Right lobe of liver (tissue), 6 donors: Measurements from ENCODE around the gene TMEM201. TPM values are rescaled to one million over a fixed set of nuclear protein-coding genes. Genes with fewer than 3 reads are reported as not detected.
A peak's percentile ranks its signal among the peaks of the same experiment; 100 is the strongest.

ENCODE experiments used
- ATAC-seq, 4 donors: fragments of 200-7000 bp; cut with Tn5 transposase; one replicate each; pipeline ENCODE4 v1.9.1; 2020; ENCODE audit warnings: mild to moderate bottlenecking in 4 of 4, moderate library complexity in 4 of 4
- DNase-seq, 3 donors: peaks; one replicate each; pipeline ENCODE4 v3.0.0-alpha.2; 2020
- H3K27ac ChIP-seq, 3 donors: fragments of 200-600 bp; one replicate each; pipeline ENCODE4 v1.8.0; 2022
- H3K27me3 ChIP-seq, 2 donors: fragments of 200-600 bp; one replicate each; pipeline ENCODE4 v1.8.0; 2022
- H3K36me3 ChIP-seq, 4 donors: fragments of 200-600 bp; sonication (generic) in 1 of 4; one replicate each; pipeline versions ENCODE4 v1.5.1 to v1.8.0; 2017 to 2022; ENCODE audit warnings: control low read depth in 1 of 4
- H3K4me1 ChIP-seq, 4 donors: fragments of 200-600 bp; sonication (generic) in 1 of 4; one replicate each; pipeline versions ENCODE4 v1.5.1 to v1.8.0; 2017 to 2022; ENCODE audit warnings: control low read depth in 1 of 4
- H3K4me3 ChIP-seq, 3 donors: fragments of 200-600 bp; one replicate each; pipeline ENCODE4 v1.8.0; 2022
- H3K9me3 ChIP-seq, 4 donors: fragments of 200-600 bp; sonication (generic) in 1 of 4; one replicate each; pipeline versions ENCODE4 v1.5.1 to v1.8.0; 2017 to 2022; ENCODE audit warnings: control low read depth in 1 of 4
- POLR2A ChIP-seq: fragments of 450-650 bp; IDR thresholded peaks from one replicate; pipeline ENCODE4 v1.6.1; 2017; ENCODE audit warnings: antibody characterized with exemption, mild to moderate bottlenecking
- WGBS: methylation state at CpG from one replicate; pipeline ENCODE4 v1.1.6; 2018; ENCODE audit warnings: low coverage, low lambda C conversion rate; ENCODE audit not compliant: insufficient coverage; ENCODE audit errors: missing lambda C conversion rate; 5-methylcytosine and 5-hydroxymethylcytosine counted together
- intact Hi-C, 2 donors: fragments of 100-400 bp; cut with DNase I; formaldehyde crosslinking; loops; one replicate each; pipeline versions ENCODE4 v1.11.2 to v1.14.1; 2022
- total RNA-seq, 6 experiments: library from RNA; depleted of rRNA in 2 of 6; stranded (reverse); fragments of >200 nt in 2 of 6; fragmentation: NEBNext Ultra II Directional in 3 of 6; extraction: Animal tissue kit (Norgen Biotek cat#: 25700) in 3 of 6; gene quantifications; one replicate each; pipeline versions ENCODE4 v1.1.0 to v1.2.4, GENCODE V29; 2016 to 2023
- TF ChIP-seq, protein P1 (sequence below), 4 donors: fragments of 200-600 bp in 3 of 4; fragments of 450-650 bp in 1 of 4; IDR thresholded peaks; one replicate each; pipeline versions ENCODE4 v1.5.1 to v1.8.0; 2016 to 2022; ENCODE audit warnings: antibody characterized with exemption in 4 of 4, mild to moderate bottlenecking in 2 of 4
- donor health status: DM: no; HTN: yes; CAD: no.
- donor health status: DM: no; HTN: no; CAD: no.
- donor health status: DM: no; HTN: no; CAD: no.
- donor health status: DM: no; HTN: yes; CAD: no.
- donor health status: DM: no; HTN: yes; CAD: no.

Gene TMEM201
- total RNA-seq, 6 experiments from 2014 or later = 1.6 to 5.8 (median 3.0) TPM

DNA sequence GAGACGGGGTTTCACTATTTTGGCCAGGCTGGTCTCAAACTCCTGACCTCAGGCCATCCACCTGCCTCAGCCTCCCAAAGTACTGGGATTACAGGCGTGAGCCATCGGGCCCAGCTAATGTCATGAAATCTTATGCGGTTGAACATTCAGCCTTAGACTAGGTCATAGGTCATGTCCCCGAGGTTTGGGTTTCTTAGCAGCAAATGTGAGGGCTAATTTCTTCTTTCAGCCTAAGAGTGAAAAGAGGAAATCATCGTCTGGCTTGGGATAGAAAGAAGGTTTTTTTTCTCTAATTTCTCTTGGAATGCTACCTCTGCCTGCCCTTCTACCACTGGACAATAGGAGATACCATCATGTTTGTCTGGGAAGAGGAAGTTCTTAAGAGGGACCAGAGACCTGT is 44.8 kb downstream of the TMEM201 start:
- 73% methylated on average over 6 of the region's 6 CpGs for WGBS
- no peaks in the 10 kb centered on the region for H3K4me1 ChIP-seq
- TF ChIP-seq, protein P1, sequence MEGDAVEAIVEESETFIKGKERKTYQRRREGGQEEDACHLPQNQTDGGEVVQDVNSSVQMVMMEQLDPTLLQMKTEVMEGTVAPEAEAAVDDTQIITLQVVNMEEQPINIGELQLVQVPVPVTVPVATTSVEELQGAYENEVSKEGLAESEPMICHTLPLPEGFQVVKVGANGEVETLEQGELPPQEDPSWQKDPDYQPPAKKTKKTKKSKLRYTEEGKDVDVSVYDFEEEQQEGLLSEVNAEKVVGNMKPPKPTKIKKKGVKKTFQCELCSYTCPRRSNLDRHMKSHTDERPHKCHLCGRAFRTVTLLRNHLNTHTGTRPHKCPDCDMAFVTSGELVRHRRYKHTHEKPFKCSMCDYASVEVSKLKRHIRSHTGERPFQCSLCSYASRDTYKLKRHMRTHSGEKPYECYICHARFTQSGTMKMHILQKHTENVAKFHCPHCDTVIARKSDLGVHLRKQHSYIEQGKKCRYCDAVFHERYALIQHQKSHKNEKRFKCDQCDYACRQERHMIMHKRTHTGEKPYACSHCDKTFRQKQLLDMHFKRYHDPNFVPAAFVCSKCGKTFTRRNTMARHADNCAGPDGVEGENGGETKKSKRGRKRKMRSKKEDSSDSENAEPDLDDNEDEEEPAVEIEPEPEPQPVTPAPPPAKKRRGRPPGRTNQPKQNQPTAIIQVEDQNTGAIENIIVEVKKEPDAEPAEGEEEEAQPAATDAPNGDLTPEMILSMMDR (IDR thresholded peaks at IDR 0.05) = no peak
- no peak for TF ChIP-seq POLR2A
- ATAC-seq (no peak), DNase-seq (no peak)
- H3K4me3 ChIP-seq = no peak overlapping the region
- intact Hi-C loops = no loop called here
- no peaks in the 10 kb centered on the region for H3K36me3 ChIP-seq
- no peaks in the 10 kb centered on the region for H3K9me3 ChIP-seq
- no peaks in the 10 kb centered on the region for H3K27me3 ChIP-seq
- no peak overlapping the region for H3K27ac ChIP-seq

DNA sequence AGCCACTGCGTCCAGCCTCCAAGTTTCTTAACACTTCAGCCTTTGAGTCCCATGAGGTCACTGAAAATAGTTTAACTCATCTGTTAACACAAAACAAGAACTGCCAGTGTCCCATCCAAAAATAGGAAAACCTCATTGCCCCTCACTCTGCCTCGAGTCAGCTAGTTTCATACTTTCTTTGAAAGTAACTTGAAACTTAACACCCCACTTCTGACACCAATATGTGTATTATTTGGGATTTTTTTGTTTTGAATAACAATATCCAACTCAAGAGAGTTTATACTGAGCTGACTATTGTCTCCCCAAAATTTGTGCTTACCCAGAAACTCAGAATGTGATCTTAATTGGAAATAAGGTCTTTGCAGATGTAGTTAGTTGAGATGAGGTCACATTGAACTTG is 45.9 kb downstream of the TMEM201 start:
- Histone ChIP-seq H3K27me3 (no peaks in the 10 kb centered on the region), H3K36me3 (no peaks in the 10 kb centered on the region), H3K9me3 (no peaks in the 10 kb centered on the region), H3K4me1 (no peaks in the 10 kb centered on the region), H3K27ac (no peak overlapping the region), H3K4me3 (no peak overlapping the region)
- intact Hi-C loops = no loop called here
- DNase-seq = no peak
- WGBS = 38% methylated on average over 1 of the region's 2 CpGs
- no peak for ATAC-seq
- no peak for TF ChIP-seq POLR2A
- TF ChIP-seq, protein P1 (IDR thresholded peaks at IDR 0.05) = no peak

DNA sequence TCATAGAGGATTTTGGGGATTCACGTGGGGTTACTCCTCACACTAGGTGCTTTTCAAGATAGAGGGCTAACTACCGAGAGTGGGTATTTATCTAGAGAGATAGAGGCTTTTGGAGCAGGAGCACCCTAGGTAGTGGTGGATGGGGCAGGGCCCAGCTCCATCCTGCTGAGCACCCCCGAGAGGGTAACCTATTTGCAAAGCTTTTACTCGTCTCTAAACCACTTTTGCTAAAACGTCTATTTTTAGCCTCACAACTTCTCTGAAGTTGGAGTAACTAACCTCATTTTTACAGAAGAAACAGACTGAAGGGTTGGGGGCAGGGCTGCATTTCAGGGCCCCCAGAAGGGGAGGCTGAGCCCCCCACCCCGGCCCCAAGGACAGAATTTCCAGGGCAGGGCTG is 50.5 kb downstream of the TMEM201 start:
- no peaks in the 10 kb centered on the region for H3K36me3 ChIP-seq
- intact Hi-C loops = no loop called here

DNA sequence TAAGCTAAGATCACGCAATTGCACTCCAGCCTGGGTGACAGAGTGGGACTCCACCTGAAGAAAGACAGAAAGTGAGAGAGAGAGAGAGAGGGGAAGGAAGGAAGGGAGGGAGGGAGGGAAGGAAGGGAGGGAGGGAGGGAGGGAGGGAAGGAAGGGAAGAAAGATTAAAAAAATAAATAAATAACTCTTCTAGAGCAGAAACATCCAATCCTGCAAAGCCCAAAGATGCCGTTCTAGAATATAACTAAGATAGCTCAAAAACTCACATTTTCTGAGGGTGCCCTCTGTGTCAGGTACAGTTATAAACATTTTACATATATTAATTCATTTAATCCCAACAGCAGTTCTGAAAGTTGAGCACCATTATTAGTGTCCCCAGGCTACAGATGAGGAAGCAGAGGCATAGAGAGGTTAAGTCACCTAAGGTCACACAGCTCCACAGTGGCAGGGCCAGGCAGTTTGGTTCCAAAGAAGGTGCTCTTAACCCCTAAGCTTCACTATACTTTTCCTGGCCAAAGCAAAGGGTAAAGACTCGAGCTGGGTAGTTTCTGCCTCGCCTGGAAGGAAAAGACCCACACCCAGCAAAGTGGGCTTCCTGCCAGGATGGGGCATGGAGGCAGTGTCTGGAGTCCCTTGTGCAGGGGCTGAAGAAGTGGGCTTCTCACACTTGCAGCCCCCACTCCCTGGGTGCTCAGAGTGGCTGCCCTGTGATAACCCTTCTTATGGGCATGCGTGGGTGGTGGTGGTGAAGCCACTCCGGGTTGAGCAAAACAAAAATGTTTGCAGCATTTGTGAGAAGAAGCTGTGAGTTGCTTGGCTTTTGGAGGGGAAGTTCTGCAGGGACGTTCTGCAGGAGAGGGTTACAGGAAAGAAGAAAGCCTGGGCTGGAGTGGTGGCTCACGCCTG is 54.9 kb downstream of the TMEM201 start:
- Histone ChIP-seq H3K9me3 (no peaks in the 10 kb centered on the region), H3K27ac (no peak overlapping the region), H3K27me3 (no peaks in the 10 kb centered on the region), H3K4me1 (no peaks in the 10 kb centered on the region), H3K4me3 (no peak overlapping the region), H3K36me3 (no peaks in the 10 kb centered on the region)
- intact Hi-C loops = no loop called here
- TF ChIP-seq POLR2A = no peak
- TF ChIP-seq, protein P1 (IDR thresholded peaks at IDR 0.05) = no peak
- 31% methylated on average over 6 of the region's 8 CpGs for WGBS
- no peak for DNase-seq
- ATAC-seq = peak; percentile 30 to 60 (median 34)

More for the DNA sequence above, 50.5 kb downstream of the TMEM201 start:
- WGBS = 41% methylated on average over 6 of the region's 6 CpGs
- TF ChIP-seq, protein P1 (IDR thresholded peaks at IDR 0.05) = no peak
- no peak for TF ChIP-seq POLR2A
- no peaks in the 10 kb centered on the region for H3K9me3 ChIP-seq
- no peak overlapping the region for H3K27ac ChIP-seq
- no peaks in the 10 kb centered on the region for H3K27me3 ChIP-seq
- DNase-seq = no peak
- no peaks in the 10 kb centered on the region for H3K4me1 ChIP-seq
- H3K4me3 ChIP-seq = no peak overlapping the region
- ATAC-seq = no peak
